ENCODE measurements around the gene KMT2C.

Gene KMT2C

GRCh38 chr7:152203095-152203494, 232.7 kb downstream of the KMT2C start:
- no peak for DNase-seq (ENCODE audit: low read depth in 2 of 2)

GRCh38 chr7:152202056-152202455, 233.7 kb downstream of the KMT2C start:
- DNase-seq (ENCODE audit: low read depth in 2 of 2) = no peak

GRCh38 chr7:152200395-152200794, 235.4 kb downstream of the KMT2C start:
- DNase-seq (ENCODE audit: low read depth in 2 of 2) = no peak

GRCh38 chr7:152196391-152196790, 239.4 kb downstream of the KMT2C start:
- DNase-seq (ENCODE audit: low read depth in 2 of 2) = no peak

GRCh38 chr7:152193880-152194279, 241.9 kb downstream of the KMT2C start:
- no peak for DNase-seq (ENCODE audit: low read depth in 2 of 2)

GRCh38 chr7:152189061-152189460, 246.7 kb downstream of the KMT2C start:
- no peak for DNase-seq (ENCODE audit: low read depth in 2 of 2)

- DNase-seq (ENCODE audit: low read depth in 2 of 2) = no peak
Measured at GRCh38 chr7:152185558-152185957, 250.2 kb downstream of the KMT2C start.

GRCh38 chr7:152180587-152180986, 255.2 kb downstream of the KMT2C start:
- no peak for DNase-seq (ENCODE audit: low read depth in 2 of 2)

- no peak for DNase-seq (ENCODE audit: low read depth in 2 of 2)
Measured at GRCh38 chr7:152180048-152180447, 255.8 kb downstream of the KMT2C start.

GRCh38 chr7:152178405-152179058, 257.3 kb downstream of the KMT2C start:
- DNase-seq (ENCODE audit: low read depth in 2 of 2) = no peak

- DNase-seq (ENCODE audit: low read depth in 2 of 2) = no peak
Measured at GRCh38 chr7:152177681-152178404, 258.0 kb downstream of the KMT2C start.

GRCh38 chr7:152176797-152177196, 259.0 kb downstream of the KMT2C start:
- no peak for DNase-seq (ENCODE audit: low read depth in 2 of 2)

GRCh38 chr7:152173372-152174070, 262.3 kb downstream of the KMT2C start:
- no peak for DNase-seq (ENCODE audit: low read depth in 2 of 2)

- no peak for DNase-seq (ENCODE audit: low read depth in 2 of 2)
Measured at GRCh38 chr7:152162287-152162686, 273.5 kb downstream of the KMT2C start.

- no peak for DNase-seq (ENCODE audit: low read depth in 2 of 2)
Measured at GRCh38 chr7:152161171-152161570, 274.6 kb downstream of the KMT2C start.

- no peak for DNase-seq (ENCODE audit: low read depth in 2 of 2)
Measured at GRCh38 chr7:152158801-152159587, 276.8 kb downstream of the KMT2C start.

GRCh38 chr7:152152267-152152666, 283.5 kb downstream of the KMT2C start:
- DNase-seq (ENCODE audit: low read depth in 2 of 2) = no peak

GRCh38 chr7:152149363-152149762, 286.4 kb downstream of the KMT2C start:
- DNase-seq (ENCODE audit: low read depth in 2 of 2) = no peak

- no peak for DNase-seq (ENCODE audit: low read depth in 2 of 2)
Measured at GRCh38 chr7:152148706-152149105, 287.1 kb downstream of the KMT2C start.

GRCh38 chr7:152145853-152146466, 289.8 kb downstream of the KMT2C start:
- DNase-seq (ENCODE audit: low read depth in 2 of 2) = no peak

GRCh38 chr7:152144557-152145245, 291.1 kb downstream of the KMT2C start:
- DNase-seq (ENCODE audit: low read depth in 2 of 2) = no peak
